ENCODE measurements around the gene AEN. TPM values are rescaled to one million over a fixed set of nuclear protein-coding genes. Genes with fewer than 3 reads are reported as not detected.
A peak's percentile ranks its signal among the peaks of the same experiment; 100 is the strongest.

The AEN gene
- total RNA-seq, 1 donor from 2014 or later: 18.4 TPM

DNA sequence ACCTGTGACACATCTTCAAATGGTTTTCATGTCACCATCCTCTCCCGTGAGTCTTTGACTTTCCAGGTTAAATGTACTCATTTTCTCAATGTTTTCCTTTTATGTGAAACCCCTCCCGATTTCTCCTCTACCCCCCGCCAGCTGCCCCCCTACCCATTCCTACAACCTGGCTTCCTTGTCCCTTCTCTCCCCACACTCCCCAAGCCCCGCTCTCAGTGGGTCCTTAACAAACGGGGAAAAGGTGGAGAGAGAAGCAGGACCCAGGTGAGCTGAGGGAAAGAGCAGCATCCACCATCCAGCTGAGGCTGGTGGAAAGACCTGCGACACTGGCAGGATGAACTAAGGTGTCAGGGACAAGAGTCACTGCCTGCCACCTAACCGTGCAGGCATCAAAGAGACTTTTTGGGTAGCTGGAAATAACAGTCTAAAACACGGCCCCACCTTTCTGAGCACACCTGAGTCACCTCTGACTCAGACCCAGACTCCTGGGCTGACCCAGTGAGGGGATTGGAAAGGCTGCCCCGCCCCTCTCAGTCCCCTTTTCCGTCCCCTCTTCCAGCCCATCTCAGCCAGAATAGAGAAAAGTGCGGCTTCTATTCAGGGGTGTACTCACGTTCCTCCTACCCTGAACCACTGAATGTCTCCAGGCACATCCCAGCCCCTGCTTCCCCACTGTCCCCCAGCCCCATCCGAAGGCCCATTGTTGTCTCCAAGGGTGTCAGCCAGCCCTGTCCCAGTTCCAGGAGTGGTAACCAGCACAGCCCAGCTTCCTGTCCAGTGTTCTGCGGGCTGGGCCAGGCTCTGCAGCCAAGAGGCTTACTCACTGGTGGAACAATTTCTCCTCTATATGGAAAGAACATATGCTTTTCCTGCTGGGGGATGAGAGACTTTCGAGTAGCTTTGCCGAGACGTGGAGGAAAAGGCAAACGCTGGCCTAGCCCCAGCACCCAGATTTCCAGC, 38.1 kb downstream of the AEN start:
- DNase-seq (ENCODE audit: extremely low spot score in 2 of 2): peak in 1 of 2 donors; percentile 93
- no peaks in the 10 kb centered on the region for H3K36me3 ChIP-seq
- no peak overlapping the region for H3K27ac ChIP-seq
- TF ChIP-seq POLR2AphosphoS5 (IDR thresholded peaks at IDR 0.05; ENCODE audit: insufficient read depth in 1 of 2, low read depth in 1 of 2): no peak
- TF ChIP-seq POLR2A (IDR thresholded peaks at IDR 0.05): no peak
- TF ChIP-seq, protein P1, sequence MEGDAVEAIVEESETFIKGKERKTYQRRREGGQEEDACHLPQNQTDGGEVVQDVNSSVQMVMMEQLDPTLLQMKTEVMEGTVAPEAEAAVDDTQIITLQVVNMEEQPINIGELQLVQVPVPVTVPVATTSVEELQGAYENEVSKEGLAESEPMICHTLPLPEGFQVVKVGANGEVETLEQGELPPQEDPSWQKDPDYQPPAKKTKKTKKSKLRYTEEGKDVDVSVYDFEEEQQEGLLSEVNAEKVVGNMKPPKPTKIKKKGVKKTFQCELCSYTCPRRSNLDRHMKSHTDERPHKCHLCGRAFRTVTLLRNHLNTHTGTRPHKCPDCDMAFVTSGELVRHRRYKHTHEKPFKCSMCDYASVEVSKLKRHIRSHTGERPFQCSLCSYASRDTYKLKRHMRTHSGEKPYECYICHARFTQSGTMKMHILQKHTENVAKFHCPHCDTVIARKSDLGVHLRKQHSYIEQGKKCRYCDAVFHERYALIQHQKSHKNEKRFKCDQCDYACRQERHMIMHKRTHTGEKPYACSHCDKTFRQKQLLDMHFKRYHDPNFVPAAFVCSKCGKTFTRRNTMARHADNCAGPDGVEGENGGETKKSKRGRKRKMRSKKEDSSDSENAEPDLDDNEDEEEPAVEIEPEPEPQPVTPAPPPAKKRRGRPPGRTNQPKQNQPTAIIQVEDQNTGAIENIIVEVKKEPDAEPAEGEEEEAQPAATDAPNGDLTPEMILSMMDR (IDR thresholded peaks at IDR 0.05): no peak
- no peaks in the 10 kb centered on the region for H3K9me3 ChIP-seq
- H3K4me1 ChIP-seq: peaks cover 9% of the 10 kb centered on the region
- intact Hi-C loops (cut with DNase I): loop anchor here (5.0 kb wide), 1 partner anchor 173 kb away; no protein-coding TSS in a partner anchor
- H3K4me3 ChIP-seq: no peak overlapping the region
- H3K27me3 ChIP-seq: no peaks in the 10 kb centered on the region

DNA sequence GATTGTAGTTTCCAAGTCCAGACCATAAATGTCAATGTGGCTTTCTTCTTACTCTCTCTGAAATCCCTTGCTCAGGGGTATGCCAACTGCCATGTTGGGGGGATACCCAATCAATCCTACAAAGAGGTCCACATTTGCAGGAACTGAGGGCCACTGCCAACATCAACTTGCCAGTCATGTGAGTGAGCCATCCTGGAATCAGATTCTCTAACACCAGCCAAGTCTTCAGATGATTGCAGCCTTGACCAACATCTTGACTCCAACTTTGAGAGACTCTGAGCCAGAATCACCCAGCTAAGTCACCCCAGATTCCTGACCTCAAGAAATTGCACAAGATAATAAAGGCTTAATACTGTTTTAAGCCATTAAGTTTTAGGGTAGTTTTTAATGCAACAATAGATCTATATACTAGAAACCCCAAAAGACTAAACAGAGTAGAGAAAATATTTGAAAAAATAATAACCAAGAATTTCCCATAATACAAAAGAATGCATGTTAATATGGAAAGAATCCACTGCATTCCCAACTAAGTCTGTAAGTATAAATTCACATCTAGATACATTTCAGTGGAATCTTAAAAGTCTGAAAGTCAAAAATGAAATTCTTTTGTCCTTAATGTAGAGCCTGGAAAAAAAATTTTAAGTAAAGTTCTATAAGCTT, 40.0 kb downstream of the AEN start:
- no peak for DNase-seq (ENCODE audit: extremely low spot score in 2 of 2)
- no peak overlapping the region for H3K27ac ChIP-seq
- no peaks in the 10 kb centered on the region for H3K9me3 ChIP-seq

DNA sequence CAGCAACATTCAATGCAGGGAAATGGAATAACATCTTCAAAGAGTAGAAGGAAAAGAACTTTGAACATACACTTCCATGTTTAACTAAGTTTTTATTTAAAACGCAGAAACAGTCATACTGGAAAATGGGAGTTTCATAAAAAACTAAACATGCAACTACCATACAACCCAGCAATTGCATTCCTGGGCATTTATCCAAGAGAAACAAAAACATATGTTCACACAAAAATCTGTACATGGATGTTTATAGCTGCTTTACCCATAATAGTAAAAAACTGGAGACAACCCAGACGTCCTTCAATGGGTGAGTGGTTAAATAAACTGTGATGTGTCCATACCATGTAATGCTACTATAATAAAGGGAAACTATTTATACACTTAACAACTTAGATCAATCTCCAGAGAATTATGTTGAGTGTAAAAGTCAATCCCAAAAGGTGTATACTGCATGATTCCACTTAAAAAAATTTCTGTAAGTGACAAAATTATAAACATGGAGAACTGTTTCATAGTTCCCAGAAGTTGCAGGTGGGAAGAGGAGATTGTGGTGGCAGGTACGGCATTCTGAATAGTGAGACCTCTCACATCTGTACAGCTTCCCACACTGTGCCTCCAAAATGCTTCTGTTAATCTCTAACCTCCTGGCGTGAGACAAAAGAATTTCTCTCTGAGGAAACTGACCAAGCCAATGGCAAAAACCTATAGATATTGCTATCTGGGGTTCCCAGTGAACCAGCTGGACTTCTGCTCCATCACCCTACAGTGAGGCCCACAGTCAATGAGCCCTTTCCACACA, 40.8 kb downstream of the AEN start:
- Histone ChIP-seq H3K27ac (no peak overlapping the region), H3K4me3 (no peak overlapping the region), H3K36me3 (no peaks in the 10 kb centered on the region), H3K27me3 (no peaks in the 10 kb centered on the region), H3K4me1 (peaks cover 9% of the 10 kb centered on the region), H3K9me3 (no peaks in the 10 kb centered on the region)
- intact Hi-C loops (cut with DNase I): no loop called here
- no peak for DNase-seq (ENCODE audit: extremely low spot score in 2 of 2)
- no peak for TF ChIP-seq POLR2AphosphoS5 (IDR thresholded peaks at IDR 0.05; ENCODE audit: insufficient read depth in 1 of 2, low read depth in 1 of 2)
- no peak for TF ChIP-seq POLR2A (IDR thresholded peaks at IDR 0.05)
- TF ChIP-seq, protein P1 (IDR thresholded peaks at IDR 0.05): no peak

More for the DNA sequence above, 40.0 kb downstream of the AEN start:
- intact Hi-C loops (cut with DNase I): no loop called here
- TF ChIP-seq POLR2A (IDR thresholded peaks at IDR 0.05) (no peak), POLR2AphosphoS5 (IDR thresholded peaks at IDR 0.05; ENCODE audit: insufficient read depth in 1 of 2, low read depth in 1 of 2) (no peak)
- TF ChIP-seq, protein P1 (IDR thresholded peaks at IDR 0.05): no peak
- H3K36me3 ChIP-seq: no peaks in the 10 kb centered on the region
- H3K4me1 ChIP-seq: peaks cover 9% of the 10 kb centered on the region
- H3K4me3 ChIP-seq: no peak overlapping the region
- no peaks in the 10 kb centered on the region for H3K27me3 ChIP-seq

DNA sequence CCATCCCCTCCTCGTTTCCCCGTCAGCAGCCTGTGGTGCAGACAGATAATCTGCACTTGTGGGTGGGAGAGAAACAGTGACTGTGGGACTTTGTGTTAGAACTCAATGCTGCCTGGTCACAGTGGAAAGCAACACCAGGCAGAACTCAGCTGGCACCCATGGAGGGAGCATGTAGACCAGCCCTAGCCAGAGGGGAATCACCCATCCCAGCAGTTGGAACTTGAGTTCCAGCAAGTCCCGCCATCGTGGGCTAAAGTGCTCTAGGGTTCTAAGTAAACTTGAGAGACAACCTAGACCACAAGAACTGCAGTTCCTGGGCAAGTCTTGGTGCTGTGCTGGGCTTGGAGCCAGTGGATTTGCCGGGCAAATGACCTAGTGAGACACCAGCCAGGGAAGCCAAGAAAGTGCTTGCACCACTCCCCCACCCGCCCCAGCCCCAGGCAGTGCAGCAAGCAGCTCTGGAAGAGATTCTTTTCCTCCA, 42.0 kb downstream of the AEN start:
- H3K4me3 ChIP-seq: no peak overlapping the region
- H3K27me3 ChIP-seq: no peaks in the 10 kb centered on the region
- DNase-seq (ENCODE audit: extremely low spot score in 2 of 2): peak in 1 of 2 donors; percentile 89
- TF ChIP-seq POLR2A (IDR thresholded peaks at IDR 0.05): no peak
- TF ChIP-seq, protein P1 (IDR thresholded peaks at IDR 0.05): no peak
- TF ChIP-seq POLR2AphosphoS5 (IDR thresholded peaks at IDR 0.05; ENCODE audit: insufficient read depth in 1 of 2, low read depth in 1 of 2): no peak
- no peak overlapping the region for H3K27ac ChIP-seq
- no peaks in the 10 kb centered on the region for H3K36me3 ChIP-seq
- H3K9me3 ChIP-seq: no peaks in the 10 kb centered on the region
- intact Hi-C loops (cut with DNase I): no loop called here
- H3K4me1 ChIP-seq: peaks cover 9% of the 10 kb centered on the region
